ENCODE results near the gene PRPF39.

GRCh38 chr14:45051180-45051579 lies 32.7 kb upstream of the PRPF39 start:
- TF ChIP-seq CTCF (IDR thresholded peaks at IDR 0.05; ENCODE audit: insufficient read depth, low read depth, low read length) (no peak), EZH2 (IDR thresholded peaks at IDR 0.05; ENCODE audit: insufficient read depth, low read length) (no peak)
